Stimulated activated CD4-positive, alpha-beta T cell treated with anti-CD3 and anti-CD28 coated beads, Interleukin-12 subunit alpha, Interleukin-12 subunit beta, amount 100 ng/mL, for 24 hours (primary cell): ENCODE data around the gene SPTLC1.
"Not testable (repeated sequence)": the region's sequence is repeated elsewhere in the genome, so short reads cannot be mapped to it uniquely, and the experiment has no call there.

Source experiments
- DNase-seq, 2 experiments: peaks; one replicate each; pipeline ENCODE4 v3.0.0-alpha.2; 2020; ENCODE audit warnings: low read depth in 2 of 2

Gene SPTLC1

GRCh38 chr9:92140754-92141143 lies 25.5 kb upstream of the SPTLC1 start:
- no peak for DNase-seq

GRCh38 chr9:92140074-92140753 lies 25.0 kb upstream of the SPTLC1 start:
- peak; percentile 39 to 69 for DNase-seq

GRCh38 chr9:92138960-92139540 lies 23.8 kb upstream of the SPTLC1 start:
- not testable (repeated sequence) for DNase-seq

GRCh38 chr9:92138157-92138959 lies 23.1 kb upstream of the SPTLC1 start:
- peak; percentile 43 to 72 for DNase-seq

GRCh38 chr9:92136184-92136858 lies 21.1 kb upstream of the SPTLC1 start:
- DNase-seq, result no peak

GRCh38 chr9:92135576-92135975 lies 20.4 kb upstream of the SPTLC1 start:
- DNase-seq, result no peak

- DNase-seq, result peak; percentile 58 to 74
Observed at GRCh38 chr9:92133949-92134604, 18.9 kb upstream of the SPTLC1 start.

- DNase-seq, result not testable (repeated sequence)
Observed at GRCh38 chr9:92132913-92133312, 17.7 kb upstream of the SPTLC1 start.

GRCh38 chr9:92132501-92132900 lies 17.3 kb upstream of the SPTLC1 start:
- DNase-seq, result no peak

- no peak for DNase-seq
Observed at GRCh38 chr9:92122800-92123199, 7.6 kb upstream of the SPTLC1 start.

GRCh38 chr9:92122061-92122460 lies 6.8 kb upstream of the SPTLC1 start:
- no peak for DNase-seq

GRCh38 chr9:92121265-92121664 lies 6.1 kb upstream of the SPTLC1 start:
- no peak for DNase-seq

- no peak for DNase-seq
Observed at GRCh38 chr9:92120138-92120537, 4.9 kb upstream of the SPTLC1 start.

- DNase-seq, result no peak
Observed at GRCh38 chr9:92119586-92119985, 4.4 kb upstream of the SPTLC1 start.

- DNase-seq, result no peak
Observed at GRCh38 chr9:92108122-92108521, 7.1 kb downstream of the SPTLC1 start.

- not testable (repeated sequence) for DNase-seq
Observed at GRCh38 chr9:92105446-92106225, 9.6 kb downstream of the SPTLC1 start.

GRCh38 chr9:92103601-92104000 lies 11.6 kb downstream of the SPTLC1 start:
- not testable (repeated sequence) for DNase-seq

- DNase-seq, result no peak
Observed at GRCh38 chr9:92100237-92100911, 14.8 kb downstream of the SPTLC1 start.

- DNase-seq, result no peak
Observed at GRCh38 chr9:92098638-92099037, 16.6 kb downstream of the SPTLC1 start.

GRCh38 chr9:92097997-92098482 lies 17.2 kb downstream of the SPTLC1 start:
- DNase-seq, result no peak
